HepG2 (cell line): ENCODE measurements around the gene ZFP36L2. TPM values are rescaled to one million over a fixed set of nuclear protein-coding genes. Genes with fewer than 3 reads are reported as not detected.

Experiments
- ATF4 ChIP-seq, 2 experiments: fragments of 450-650 bp in 1 of 2; sonication (generic) in 1 of 2; formaldehyde crosslinking; IDR thresholded peaks; 2 replicates each; pipeline versions ENCODE4 v1.5.0 to v1.8.0; 2020 to 2022; ENCODE audit warnings: mild to moderate bottlenecking in 1 of 2, missing genetic modification reagents in 1 of 2
- DNMT1 ChIP-seq: sonication (generic); formaldehyde crosslinking; IDR thresholded peaks from 2 replicates; pipeline ENCODE4 v1.5.1; 2020; ENCODE audit warnings: mild to moderate bottlenecking, missing genetic modification reagents
- EZH2 ChIP-seq: conservative IDR thresholded peaks from 2 replicates; pipeline ENCODE4 v1.6.1; 2012; ENCODE audit warnings: mild to moderate bottlenecking, low read depth, low read length, moderate library complexity
- GLMP ChIP-seq: sonication (generic); formaldehyde crosslinking; IDR thresholded peaks from 2 replicates; pipeline ENCODE4 v1.9.0; 2021; ENCODE audit warnings: missing genetic modification reagents, mild to moderate bottlenecking, borderline replicate concordance
- HNRNPUL1 ChIP-seq: fragments of 200-400 bp; formaldehyde crosslinking; IDR thresholded peaks from 2 replicates; pipeline ENCODE4 v1.6.1; 2017; ENCODE audit warnings: low read depth, mild to moderate bottlenecking, low read length, moderate library complexity
- KAT2B ChIP-seq: fragments of 150-350 bp; IDR thresholded peaks from 2 replicates; pipeline ENCODE4 v1.6.1; 2014; ENCODE audit warnings: low read depth, low read length, borderline replicate concordance
- MIER3 ChIP-seq: IDR thresholded peaks from 2 replicates; pipeline ENCODE4 v1.6.1; 2016; ENCODE audit warnings: missing compliant biosample characterization, borderline replicate concordance
- NAIF1 ChIP-seq: sonication (generic); formaldehyde crosslinking; IDR thresholded peaks from 2 replicates; pipeline ENCODE4 v1.5.0; 2020; ENCODE audit warnings: mild to moderate bottlenecking, missing genetic modification reagents, borderline replicate concordance
- PLSCR1 ChIP-seq: sonication (generic); formaldehyde crosslinking; IDR thresholded peaks from 2 replicates; pipeline ENCODE4 v1.5.0; 2020; ENCODE audit warnings: missing genetic modification reagents, mild to moderate bottlenecking, borderline replicate concordance
- PRMT3 ChIP-seq: sonication (generic); formaldehyde crosslinking; IDR thresholded peaks from 2 replicates; pipeline ENCODE4 v1.8.1; 2022; ENCODE audit warnings: low read depth, mild to moderate bottlenecking, moderate library complexity, missing genetic modification reagents, borderline replicate concordance
- SALL1 ChIP-seq: sonication (generic); formaldehyde crosslinking; IDR thresholded peaks from 2 replicates; pipeline ENCODE4 v1.8.0; 2022; ENCODE audit warnings: mild to moderate bottlenecking, missing genetic modification reagents
- STAG1 ChIP-seq: sonication (generic); formaldehyde crosslinking; IDR thresholded peaks from 2 replicates; pipeline ENCODE4 v1.4.0; 2020; ENCODE audit warnings: missing genetic modification reagents
- TAF15 ChIP-seq: fragments of 200-400 bp; formaldehyde crosslinking; IDR thresholded peaks from one replicate; pipeline ENCODE4 v1.6.1; 2018; ENCODE audit warnings: mild to moderate bottlenecking, low read depth, low read length; ENCODE audit not compliant: poor library complexity, severe bottlenecking
- THAP11 ChIP-seq: IDR thresholded peaks from 2 replicates; pipeline ENCODE4 v1.6.1; 2016; ENCODE audit warnings: missing biosample characterization, missing genetic modification reagents
- YEATS4 ChIP-seq: sonication (generic); formaldehyde crosslinking; IDR thresholded peaks from 2 replicates; pipeline ENCODE4 v1.4.0; 2020; ENCODE audit warnings: missing genetic modification reagents, borderline replicate concordance
- ZBTB38 ChIP-seq: sonication (generic); formaldehyde crosslinking; IDR thresholded peaks from 2 replicates; pipeline ENCODE4 v1.5.1; 2020; ENCODE audit warnings: mild to moderate bottlenecking, missing genetic modification reagents
- ZNF10 ChIP-seq: sonication (generic); formaldehyde crosslinking; IDR thresholded peaks from 2 replicates; pipeline ENCODE4 v1.4.0; 2020; ENCODE audit warnings: mild to moderate bottlenecking, low read depth, missing genetic modification reagents, borderline replicate concordance
- ZNF432 ChIP-seq: sonication (generic); formaldehyde crosslinking; IDR thresholded peaks from 2 replicates; pipeline ENCODE4 v1.5.0; 2020; ENCODE audit warnings: missing genetic modification reagents, mild to moderate bottlenecking, borderline replicate concordance
- ZNF557 ChIP-seq: sonication (generic); formaldehyde crosslinking; IDR thresholded peaks from 2 replicates; pipeline ENCODE4 v1.4.0; 2020; ENCODE audit warnings: missing genetic modification reagents
- ZNF678 ChIP-seq: sonication (generic); formaldehyde crosslinking; IDR thresholded peaks from 2 replicates; pipeline ENCODE4 v1.4.0; 2020; ENCODE audit warnings: mild to moderate bottlenecking, missing genetic modification reagents
- ZNF770 ChIP-seq: sonication (generic); formaldehyde crosslinking; IDR thresholded peaks from 2 replicates; pipeline ENCODE4 v1.5.0; 2020; ENCODE audit warnings: mild to moderate bottlenecking, missing genetic modification reagents
- ZNF782 ChIP-seq: sonication (generic); formaldehyde crosslinking; IDR thresholded peaks from 2 replicates; pipeline ENCODE4 v1.4.0; 2020; ENCODE audit warnings: missing genetic modification reagents, mild to moderate bottlenecking, borderline replicate concordance
- polyA plus RNA-seq, 8 experiments: library from polyadenylated mRNA; depleted of rRNA in 3 of 8; stranded (reverse) in 7 of 8; unstranded in 1 of 8; fragments of >200 nt; fragmentation: Illumina TruSeq in 4 of 8; extraction: Trizol in 4 of 8; gene quantifications; 2 replicates each; pipeline versions ENCODE4 v1.2.1 to v1.2.3, GENCODE V29; 2011 to 2016; ENCODE audit warnings: low read depth in 4 of 8, missing spikeins in 1 of 8, mixed read lengths in 1 of 8; ENCODE audit not compliant: insufficient read depth in 1 of 8
- total RNA-seq, 5 experiments: library from RNA; depleted of rRNA; stranded (reverse); fragments of >200 nt; fragmentation: Illumina TruSeq; extraction: Trizol; gene quantifications; 2 replicates each; pipeline ENCODE4 v1.2.3, GENCODE V29; 2016; ENCODE audit warnings: low read depth in 1 of 5

Gene ZFP36L2
- total and polyA plus RNA-seq, 2 of the 13 experiments (the other 11 are each of a cell fraction or from before 2014, with no cell fraction given), result 11.2 to 21.8 TPM

- no peak for TF ChIP-seq MIER3
- peak; percentile 40 for TF ChIP-seq TAF15
- no peak; a peak in 1 of 4 replicates for TF ChIP-seq ATF4 (CRISPR knock-in tag; IDR thresholded peaks at IDR 0.05)
- TF ChIP-seq ZNF770 (CRISPR knock-in tag), result no peak
- TF ChIP-seq HNRNPUL1, result no peak
- TF ChIP-seq PRMT3 (CRISPR knock-in tag), result peak; percentile 32; the same call in 1 of the 2 replicates
- peak; percentile 27; the same call in 1 of the 2 replicates for TF ChIP-seq ZNF678
- no peak for TF ChIP-seq YEATS4 (CRISPR knock-in tag)
- no peak for TF ChIP-seq THAP11 (CRISPR knock-in tag)
- no peak for TF ChIP-seq EZH2
- peak; percentile 69 for TF ChIP-seq SALL1 (CRISPR knock-in tag)
- TF ChIP-seq ZBTB38 (CRISPR knock-in tag), result no peak
- TF ChIP-seq KAT2B, result no peak
- TF ChIP-seq ZNF557 (CRISPR knock-in tag), result peak; percentile 90
- TF ChIP-seq PLSCR1, result peak; percentile 83; the same call in 1 of the 2 replicates
- TF ChIP-seq GLMP (CRISPR knock-in tag), result peak; percentile 68; the same call in 1 of the 2 replicates
- no peak; the same call in 1 of the 2 replicates for TF ChIP-seq STAG1 (CRISPR knock-in tag)
- no peak; the same call in 1 of the 2 replicates for TF ChIP-seq DNMT1
- peak; percentile 82; the same call in 1 of the 2 replicates for TF ChIP-seq ZNF782
- TF ChIP-seq ZNF432 (CRISPR knock-in tag), result no peak
- no peak for TF ChIP-seq ZNF10
- peak; percentile 77; the same call in 1 of the 2 replicates for TF ChIP-seq NAIF1 (CRISPR knock-in tag)
Observed at GRCh38 chr2:43225093-43225787, 1.2 kb downstream of the ZFP36L2 start (continued).
